GM10847 (cell line): ENCODE data around the gene TSSK6.

ENCODE experiments used
- POLR2A ChIP-seq: IDR thresholded peaks from 2 replicates; pipeline ENCODE4 v1.6.1; 2011; ENCODE audit not compliant: insufficient read length; ENCODE audit errors: extremely low read depth

The TSSK6 gene

DNA sequence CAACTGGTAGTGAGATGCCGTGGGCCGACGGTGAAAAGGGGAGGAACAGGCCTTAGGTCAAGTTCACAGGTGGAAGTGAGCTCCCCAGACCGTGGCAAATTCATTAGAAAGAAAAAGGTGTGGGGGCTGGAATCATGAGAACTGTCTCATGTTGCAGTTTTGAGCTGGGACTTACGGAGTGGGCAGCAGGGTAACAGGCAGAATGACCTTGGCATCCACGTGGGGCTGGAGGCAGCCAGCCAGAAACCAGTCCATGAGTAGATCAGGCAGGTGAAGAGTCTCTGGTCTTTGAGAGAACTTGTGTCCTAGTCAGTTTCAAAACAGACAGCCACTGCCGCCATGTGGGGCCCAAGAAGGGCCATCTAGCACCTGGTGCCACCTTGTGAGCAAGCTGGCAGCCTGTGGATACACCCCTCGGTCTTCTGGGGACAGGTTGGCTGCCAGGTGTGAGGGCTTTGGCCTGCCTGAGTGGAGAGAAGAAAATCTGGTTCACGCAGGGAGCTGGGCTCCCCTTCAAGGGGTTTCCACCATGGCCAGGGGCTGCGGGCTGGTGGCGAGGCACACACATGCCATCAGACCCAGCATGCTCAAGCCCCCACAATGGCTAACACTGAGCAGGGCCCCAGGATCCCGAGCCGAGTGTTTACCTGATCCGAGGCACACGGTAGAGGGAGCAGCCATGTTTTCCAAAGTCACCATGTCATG, 23.9 kb downstream of the TSSK6 start:
- no peak for TF ChIP-seq POLR2A

DNA sequence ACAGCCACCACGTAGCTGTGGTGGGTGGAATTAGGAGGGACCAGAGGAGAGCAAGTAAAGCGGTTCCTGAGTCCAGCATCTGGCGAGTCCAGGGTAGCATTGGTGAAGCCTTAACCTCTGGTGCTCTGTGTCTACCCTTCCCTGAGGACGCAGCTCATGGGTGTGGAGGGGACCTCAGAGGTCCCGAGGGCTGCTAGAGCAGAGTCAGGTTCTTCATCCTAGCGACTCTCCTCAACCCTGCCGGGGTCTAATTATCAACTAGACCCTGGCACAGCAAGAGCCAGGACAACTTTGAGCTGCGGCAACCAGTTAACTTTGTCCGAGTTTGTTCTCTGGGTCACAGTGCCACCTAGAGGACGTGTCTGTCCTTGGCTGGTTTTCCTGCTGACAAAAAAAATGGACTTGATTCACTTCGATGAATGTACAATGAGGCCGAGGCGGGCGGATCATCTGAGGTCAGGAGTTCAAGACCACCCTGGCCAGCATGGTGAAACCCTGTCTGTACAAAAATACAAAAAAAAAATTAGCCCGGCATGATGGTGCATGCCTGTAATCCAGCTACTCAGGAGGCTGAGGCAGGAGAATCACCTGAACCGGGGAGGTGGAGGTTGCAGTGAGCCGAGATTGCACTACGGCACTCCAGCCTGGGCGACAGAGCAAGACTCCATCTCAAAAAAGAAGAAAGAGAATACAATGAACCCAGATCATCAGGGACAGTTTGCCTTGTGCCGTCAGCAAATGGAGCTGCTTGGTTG, 25.0 kb downstream of the TSSK6 start:
- no peak for TF ChIP-seq POLR2A

GRCh38 chr19:19489804-19490204, 25.5 kb downstream of the TSSK6 start:
- TF ChIP-seq POLR2A, result no peak

DNA sequence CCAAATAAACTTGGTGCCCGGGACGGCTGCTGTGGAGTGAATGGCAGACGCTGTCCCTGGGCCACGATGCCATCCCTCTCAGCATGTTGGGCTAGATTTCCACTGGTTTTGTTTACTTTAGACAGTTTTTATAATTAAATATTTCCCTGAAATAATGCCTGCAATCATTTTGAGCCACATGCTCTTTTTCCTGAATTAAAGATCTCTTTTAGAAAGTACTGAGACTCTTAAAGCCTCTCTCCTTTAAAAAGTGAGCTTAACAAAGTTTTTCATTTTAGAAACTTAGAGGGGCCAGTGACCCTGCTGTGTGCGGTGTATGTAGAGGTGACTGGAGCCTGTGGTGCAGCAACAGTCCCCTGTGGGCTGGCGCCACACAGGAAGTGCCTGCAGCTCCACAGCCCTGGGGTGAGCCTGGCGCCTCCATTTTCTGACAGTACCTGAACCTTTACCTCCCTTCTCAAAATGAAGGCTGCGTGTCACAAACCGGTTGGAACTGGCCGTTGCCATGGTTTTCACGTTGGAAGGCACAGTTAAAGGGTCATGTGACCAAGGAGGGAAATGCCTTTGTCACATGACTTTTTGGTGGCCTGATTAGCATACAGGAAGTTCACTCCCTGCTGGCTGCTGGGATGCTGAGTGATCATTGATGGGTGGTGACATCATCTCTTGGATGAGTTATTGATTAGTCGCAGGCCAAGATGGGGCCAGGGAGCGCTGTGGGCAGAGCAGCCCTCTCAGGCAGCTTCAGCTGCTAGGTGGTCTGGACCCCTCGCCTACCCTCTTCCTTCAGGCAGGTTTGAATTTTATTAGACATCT, 26.3 kb downstream of the TSSK6 start:
- peak; percentile 17 for TF ChIP-seq POLR2A

GRCh38 chr19:19487950-19488874, 27.1 kb downstream of the TSSK6 start:
- TF ChIP-seq POLR2A, result no peak

DNA sequence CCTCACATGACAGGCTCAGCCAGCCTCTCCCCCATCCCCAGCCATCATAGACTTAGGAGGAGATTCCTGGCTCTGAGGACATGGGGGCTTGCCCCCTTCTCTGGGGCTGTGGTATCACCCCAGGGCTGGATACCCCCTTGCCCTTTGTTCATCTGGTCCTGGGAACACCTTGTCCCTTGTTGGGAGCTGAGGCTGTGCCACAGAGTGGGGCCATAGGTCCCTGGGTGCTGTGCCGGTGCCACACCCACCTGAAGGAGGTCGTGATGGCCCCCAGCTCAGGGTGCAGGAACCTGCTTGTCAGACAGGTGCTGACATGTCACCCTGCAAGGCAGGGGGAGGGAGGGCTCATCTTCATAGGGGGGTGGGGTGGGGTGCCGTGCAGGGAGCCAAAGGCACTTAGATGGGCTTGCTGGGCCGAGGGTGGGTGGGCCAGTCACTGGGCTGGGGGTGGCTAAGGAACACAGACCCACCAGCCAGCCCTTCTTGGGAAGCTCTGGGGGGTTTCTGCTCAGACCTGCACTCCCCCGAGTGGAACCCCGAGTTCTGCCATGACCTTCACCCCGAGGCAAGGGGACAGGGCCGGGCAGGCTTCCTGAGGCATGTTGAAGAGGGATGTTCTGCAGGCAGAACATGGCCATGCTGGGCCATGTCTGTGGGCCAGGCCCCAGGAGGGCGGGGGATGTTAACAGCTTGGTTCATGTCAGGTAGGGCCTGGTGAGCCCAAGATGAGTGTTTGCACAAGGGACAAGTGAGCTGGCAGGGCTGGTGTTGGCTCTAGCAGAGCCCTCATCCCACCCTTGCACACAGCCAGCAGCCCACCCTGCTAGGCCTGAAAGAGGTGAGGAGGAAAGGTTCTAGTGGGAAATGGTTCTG, 28.0 kb downstream of the TSSK6 start:
- TF ChIP-seq POLR2A, result no peak

DNA sequence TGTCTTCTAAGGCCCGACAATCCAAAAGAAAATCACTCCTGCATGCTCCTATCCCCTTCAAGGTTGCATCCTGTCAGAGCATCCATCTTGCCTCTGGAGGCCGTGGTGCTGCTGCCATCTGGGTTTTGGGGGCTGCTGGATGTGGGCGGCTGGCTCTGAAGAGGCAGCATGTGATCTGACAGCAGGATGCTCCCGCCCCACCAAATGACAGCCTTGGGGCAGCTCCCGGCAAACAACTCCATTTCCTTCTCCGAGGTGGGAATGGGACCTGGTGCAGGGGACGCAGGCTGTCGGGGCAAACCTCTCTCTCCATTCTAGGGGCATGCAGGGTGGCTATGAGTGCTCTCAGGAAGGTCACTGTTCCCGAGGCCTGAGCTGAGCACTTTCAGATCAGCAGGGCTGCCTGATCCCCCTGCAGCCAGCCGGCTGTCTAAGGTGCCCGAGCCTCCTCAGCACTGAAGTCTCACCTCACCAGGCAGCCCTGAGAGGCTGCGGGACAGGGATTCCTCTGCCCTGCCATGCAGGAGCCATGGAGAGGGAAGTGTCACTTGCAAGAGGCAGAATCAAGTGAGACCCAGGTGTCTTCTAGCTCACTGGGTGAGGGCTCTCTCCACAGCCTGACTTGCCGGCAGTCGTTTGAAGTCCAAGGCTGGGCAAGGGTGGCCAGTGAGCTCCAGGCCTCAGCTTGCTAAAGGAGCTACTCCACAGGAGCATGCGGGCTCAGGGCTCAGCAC, 28.8 kb downstream of the TSSK6 start:
- TF ChIP-seq POLR2A, result no peak

DNA sequence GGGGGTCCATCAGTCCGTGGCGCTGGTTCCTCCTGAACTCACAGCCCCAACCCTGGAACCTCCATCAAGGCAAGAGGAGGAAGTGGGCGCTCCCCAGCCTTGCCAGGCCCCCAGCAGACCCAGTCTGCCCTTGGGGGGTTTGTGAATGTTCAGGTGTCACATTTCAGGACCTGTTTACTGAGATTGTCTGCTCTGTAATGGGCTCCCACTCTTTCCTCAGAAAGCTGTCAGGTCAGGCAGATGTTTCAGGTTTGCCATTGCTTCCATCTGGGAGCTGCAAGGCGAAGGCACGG, 29.4 kb downstream of the TSSK6 start:
- TF ChIP-seq POLR2A, result no peak

DNA sequence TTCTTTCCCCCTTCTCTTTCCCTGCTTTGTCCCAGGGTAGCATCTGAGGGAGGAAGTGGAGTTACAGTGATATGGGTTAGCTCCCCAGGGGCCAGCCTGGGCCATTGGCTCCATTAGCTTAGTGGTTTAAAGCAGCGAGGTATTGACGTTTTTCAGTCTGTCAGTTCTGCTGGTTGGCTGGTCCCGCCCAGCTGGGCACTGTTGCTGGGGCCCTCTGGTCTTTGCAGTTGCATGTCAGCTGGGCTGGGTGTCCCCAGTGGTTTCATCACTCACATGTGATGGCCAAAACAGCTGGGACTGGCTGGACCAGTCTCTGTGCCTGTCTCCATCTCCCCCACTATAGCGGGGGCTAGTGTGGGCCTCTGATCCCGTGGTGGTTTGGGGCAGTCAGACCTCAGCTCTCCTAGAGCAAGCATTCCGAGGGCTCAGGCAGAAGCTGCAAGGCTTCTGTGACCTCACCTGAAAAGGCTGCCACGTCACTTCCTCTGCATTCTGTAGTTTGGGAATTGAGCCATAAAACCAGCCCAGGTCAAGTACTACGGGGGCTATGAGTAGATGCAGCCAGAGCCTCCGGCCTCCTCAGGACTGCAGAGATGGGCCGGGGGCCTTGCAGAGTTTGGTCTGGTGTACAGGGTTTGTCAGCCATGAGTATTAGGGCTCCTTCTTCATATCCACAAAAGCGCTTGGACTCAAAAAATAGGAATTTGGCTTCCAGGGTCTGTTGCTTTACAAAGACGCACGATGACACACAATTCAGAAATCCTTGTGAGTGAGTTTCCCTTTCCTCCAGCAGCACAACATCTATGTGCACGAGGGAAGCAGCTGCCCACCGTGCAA, 30.0 kb downstream of the TSSK6 start:
- TF ChIP-seq POLR2A, result no peak

DNA sequence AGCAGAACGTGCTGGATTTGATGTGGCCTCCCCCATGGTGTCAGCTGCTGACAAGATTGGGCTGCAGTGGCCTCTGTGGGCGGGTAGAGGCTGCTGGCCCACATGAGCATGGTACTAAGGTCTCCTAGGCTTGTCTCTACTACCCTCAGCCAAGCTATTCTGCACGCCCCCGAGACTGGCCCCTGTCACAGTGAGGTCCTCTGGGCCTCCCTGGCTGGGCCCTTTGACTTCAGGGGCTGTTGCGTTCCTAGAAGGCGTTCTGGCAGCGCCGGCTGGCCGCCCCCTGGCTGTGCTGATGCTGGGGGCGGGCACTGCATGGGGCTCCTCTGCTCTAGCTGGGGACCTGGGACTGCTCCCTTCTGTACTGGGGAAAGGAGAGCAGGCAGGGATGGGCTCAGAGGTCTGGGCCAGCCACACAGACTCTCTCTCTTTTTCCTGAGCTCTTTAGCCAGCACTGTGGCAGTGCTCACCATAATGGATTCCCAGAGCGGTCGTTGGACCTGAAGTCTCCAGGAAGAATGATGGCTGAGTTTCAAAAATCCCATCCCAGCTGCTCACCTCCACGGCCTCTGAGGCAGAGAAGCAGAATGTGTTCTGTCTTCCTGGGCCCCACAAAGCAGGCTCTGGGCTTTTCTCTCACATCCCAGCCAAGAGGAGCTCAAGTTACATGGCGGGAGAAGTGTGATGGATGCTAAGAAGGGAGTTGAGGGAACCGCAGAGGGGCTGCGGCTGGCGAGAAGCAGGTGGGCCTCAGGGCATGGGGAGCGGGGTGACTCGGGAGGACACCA, 32.3 kb downstream of the TSSK6 start:
- TF ChIP-seq POLR2A, result no peak

DNA sequence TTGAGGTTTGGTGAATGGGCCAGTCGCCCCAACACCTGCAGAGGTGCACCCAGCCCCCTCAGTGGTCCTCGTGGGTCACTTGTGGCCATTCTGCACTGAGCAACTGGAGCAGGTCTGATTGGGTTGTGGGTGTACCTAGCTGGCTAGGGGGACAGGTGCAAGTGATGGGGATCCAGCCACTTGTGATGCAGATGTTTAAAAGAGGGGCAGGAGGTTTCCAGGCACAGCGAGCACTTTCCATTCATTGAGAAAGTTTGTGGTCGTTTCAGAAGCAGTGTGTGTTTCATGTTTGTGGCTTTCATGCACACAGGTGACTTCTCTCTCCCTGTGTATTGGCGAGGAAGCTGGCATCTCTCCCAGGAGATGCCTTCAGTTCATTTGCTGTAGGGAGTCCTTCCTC, 34.7 kb downstream of the TSSK6 start:
- no peak for TF ChIP-seq POLR2A
